GM18511 (cell line): ENCODE data around the gene MRPS10.
"Not testable (repeated sequence)": the region's sequence is repeated elsewhere in the genome, so short reads cannot be mapped to it uniquely, and the experiment has no call there.

Experiments used
- ATAC-seq: cut with Tn5 transposase; IDR thresholded peaks from one replicate; pipeline ENCODE4 v1.9.1; 2021; ENCODE audit warnings: mild to moderate bottlenecking, moderate library complexity; ENCODE audit not compliant: unreplicated experiment

The MRPS10 gene

DNA sequence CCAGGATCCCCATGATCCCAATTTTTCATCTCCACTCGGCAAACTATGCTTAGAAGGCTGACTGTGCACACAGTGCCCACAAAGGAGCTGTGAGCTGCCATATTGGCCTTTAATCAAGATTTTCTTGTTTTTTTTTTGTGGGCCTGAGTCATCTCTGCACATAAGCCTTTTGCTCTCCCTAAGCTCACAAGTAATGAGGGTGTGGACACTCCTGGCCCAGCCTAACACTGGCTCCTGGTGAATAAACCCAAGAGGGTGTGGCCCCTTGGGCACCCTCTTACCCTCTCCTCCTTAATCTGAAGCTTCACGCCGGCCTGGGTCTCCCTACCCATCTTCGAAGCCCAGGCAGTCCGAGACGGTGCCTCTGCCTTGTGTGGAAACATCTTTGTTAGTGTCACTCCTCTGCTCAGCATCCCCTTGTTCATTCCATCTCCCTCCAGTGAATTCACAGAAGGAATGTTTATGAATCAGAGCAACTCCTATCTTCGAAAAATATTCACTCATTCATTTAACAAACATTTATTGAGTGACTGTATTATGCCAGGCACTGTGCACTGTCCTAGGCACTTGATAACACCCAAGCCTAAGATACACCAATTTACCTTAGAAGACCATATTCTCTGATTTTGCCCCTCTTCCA lies 22.2 kb upstream of the MRPS10 start:
- no peak for ATAC-seq

GRCh38 chr6:42239333-42239732 lies 21.7 kb upstream of the MRPS10 start:
- ATAC-seq: no peak

DNA sequence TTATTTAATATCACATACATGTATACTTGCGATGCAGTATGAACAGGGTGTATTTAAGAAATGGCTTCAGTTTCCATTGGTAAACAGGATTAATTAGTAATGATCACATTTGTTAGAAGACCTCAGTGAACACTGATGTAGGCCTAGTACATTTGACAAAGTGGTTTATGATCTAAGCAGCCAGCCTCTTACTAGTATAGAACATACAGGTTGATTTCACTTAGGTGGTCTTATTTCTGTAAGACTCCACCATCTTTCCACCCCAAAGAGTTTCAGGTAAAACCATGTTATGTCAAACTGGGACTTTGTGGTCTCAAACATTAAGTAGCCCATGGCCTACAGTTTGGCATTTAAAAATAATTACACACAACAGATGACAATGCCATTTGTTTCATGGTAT lies 20.2 kb upstream of the MRPS10 start:
- no peak for ATAC-seq

GRCh38 chr6:42236682-42237473 lies 19.2 kb upstream of the MRPS10 start:
- peak; percentile 80 for ATAC-seq

GRCh38 chr6:42236030-42236429 lies 18.4 kb upstream of the MRPS10 start:
- ATAC-seq: no peak

DNA sequence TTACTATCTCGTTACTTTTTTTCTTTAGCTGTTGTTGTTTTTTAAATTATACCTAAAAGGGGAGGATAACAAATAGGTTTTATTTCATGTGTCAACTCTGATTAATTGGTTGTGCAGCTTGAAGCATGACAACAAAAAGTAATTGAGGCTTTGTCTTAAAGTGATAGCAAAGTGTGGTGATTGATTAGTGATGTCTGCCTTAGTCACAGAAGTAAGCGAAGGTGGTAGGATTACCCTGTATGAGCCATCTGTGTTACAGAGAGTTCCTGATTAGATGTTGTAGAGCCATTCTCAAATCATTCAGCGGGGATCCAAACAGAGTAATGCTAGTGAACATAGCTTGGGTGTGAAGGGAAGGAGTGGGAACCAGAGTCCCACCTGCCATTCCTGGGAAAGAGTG lies 14.4 kb upstream of the MRPS10 start:
- no peak for ATAC-seq

- no peak for ATAC-seq
These were observed 13.0 kb upstream of the MRPS10 start for GRCh38 chr6:42230345-42231321.

DNA sequence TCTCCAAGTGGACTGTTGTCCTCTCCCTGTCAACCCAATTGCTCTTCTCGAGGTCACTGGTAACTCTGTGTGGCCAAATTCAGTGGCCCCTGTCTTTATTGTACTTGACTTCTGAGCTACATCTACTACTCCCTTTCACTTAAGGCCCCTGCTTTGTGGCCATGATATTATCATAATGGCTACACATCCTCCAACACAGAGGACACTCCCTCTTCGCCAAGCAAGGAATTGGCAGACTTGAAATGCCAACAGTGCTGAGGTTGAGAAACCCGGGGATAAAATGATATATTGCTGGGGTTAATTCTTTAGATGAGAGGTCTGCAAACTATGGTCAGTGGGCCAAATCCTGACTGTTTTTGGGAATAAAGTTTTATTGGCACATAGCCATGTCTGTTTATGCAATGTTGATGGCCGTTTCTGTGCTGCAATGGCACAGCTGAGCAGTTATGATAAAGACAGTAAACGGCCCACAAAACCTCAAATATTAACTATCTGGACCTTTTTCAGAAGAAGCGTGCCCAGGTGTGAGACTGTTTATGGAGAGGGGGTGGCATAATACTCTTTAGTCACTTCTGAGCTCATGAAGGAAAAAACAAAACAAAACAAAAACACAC lies 12.0 kb upstream of the MRPS10 start:
- ATAC-seq: no peak

DNA sequence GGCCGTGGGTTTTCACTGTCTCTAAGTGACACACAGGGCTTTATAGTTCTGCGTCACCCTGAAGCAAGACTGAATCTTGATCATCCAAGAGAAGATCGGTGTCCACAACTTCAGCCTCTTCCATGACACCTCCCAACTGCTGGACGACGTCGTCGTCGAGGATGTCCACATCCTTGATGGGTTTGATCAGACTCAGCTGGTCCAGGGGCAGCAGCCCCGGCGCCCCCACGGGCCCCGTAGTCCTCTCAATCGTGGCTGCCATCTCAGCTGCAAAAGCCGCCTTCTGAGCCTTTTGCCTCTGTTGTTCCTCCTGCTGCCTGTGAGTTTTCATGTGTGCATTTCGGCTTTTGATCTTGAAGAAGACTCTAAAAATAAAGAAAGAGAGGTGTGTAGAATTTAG lies 10.6 kb upstream of the MRPS10 start:
- ATAC-seq: no peak

GRCh38 chr6:42227173-42227850 lies 9.7 kb upstream of the MRPS10 start:
- no peak for ATAC-seq

GRCh38 chr6:42226645-42227143 lies 9.0 kb upstream of the MRPS10 start:
- ATAC-seq: no peak

- ATAC-seq: no peak
These were observed 8.5 kb upstream of the MRPS10 start for GRCh38 chr6:42226161-42226611.

DNA sequence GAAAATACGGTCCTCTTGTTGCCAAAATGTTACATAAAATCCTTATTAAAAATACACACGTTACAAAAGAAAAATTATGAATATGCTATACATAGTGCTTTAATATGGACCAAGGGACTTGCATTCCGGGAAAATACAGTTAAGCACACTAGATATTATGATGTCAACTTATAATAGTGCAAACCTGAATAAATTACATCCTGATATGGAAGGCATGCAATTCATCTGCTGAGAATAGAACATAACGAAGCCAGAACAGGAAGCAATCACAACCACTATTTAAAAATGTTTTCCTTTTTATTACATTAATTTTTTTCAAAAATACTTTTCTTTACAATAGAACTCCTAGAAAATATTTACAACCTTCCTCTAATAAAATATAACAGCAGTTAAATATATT lies 7.8 kb upstream of the MRPS10 start:
- ATAC-seq: no peak

GRCh38 chr6:42225029-42225339 lies 7.3 kb upstream of the MRPS10 start:
- no peak for ATAC-seq

GRCh38 chr6:42224222-42225028 lies 6.8 kb upstream of the MRPS10 start:
- peak; percentile 91 for ATAC-seq

DNA sequence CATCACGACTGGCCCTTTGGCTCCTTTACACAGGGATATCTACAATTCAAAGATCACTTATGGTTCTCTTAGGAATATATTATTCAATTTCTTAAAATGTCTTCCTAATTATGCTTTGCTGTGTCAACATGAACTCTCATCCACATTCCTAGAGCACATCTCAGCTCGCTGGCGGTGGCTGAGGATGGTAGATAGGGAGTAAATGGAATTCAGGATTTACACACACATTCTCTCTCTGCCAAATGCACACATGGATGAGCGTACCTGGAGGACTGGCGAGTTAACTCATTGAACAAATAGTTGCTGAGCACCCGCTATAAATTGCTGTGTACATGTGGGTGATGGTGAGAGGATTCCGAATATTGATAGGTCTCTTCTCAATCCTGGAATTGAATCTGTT lies 4.8 kb upstream of the MRPS10 start:
- ATAC-seq: no peak

DNA sequence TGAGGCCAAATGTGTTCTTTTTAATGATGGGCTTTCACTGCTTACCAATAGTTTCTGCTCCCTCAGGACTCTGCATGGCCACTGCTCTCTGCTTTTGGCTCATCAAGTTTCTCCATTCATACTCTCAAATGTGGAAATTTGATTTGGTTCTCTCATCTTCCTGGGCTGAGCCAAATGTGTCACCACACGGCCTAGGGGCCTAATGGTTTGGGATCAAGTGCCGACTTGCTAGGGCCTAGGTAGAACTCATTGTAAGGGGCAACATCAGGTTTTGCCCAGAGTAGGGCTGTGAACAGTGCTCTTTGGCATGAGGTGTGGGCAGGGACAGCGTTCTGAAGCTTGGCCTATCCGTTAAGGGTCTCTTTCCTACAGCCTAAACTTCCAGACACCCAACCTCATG lies 3.9 kb upstream of the MRPS10 start:
- ATAC-seq: no peak

GRCh38 chr6:42220807-42221206 lies 3.1 kb upstream of the MRPS10 start:
- ATAC-seq: no peak

- no peak for ATAC-seq
These were observed 523 bp downstream of the MRPS10 start for GRCh38 chr6:42217157-42217518.

GRCh38 chr6:42216495-42216894 lies 1.2 kb downstream of the MRPS10 start:
- ATAC-seq: not testable (repeated sequence)
